Muscle of arm (tissue), 12 donors: ENCODE data around the gene SLC7A5. TPM values are rescaled to one million over a fixed set of nuclear protein-coding genes. Genes with fewer than 3 reads are reported as not detected.

Experiments
- polyA plus RNA-seq, 12 donors: library from polyadenylated mRNA; unstranded; fragments of 120-200 nt; gene quantifications; one replicate each; pipeline ENCODE4 v1.2.1, GENCODE V29; 2013; ENCODE audit not compliant: insufficient read length in 12 of 12

Gene SLC7A5
- polyA plus RNA-seq, 12 donors: 5.7 to 11.8 (median 8.0) TPM; not detected in 1

Other genes with a start within 250 kb of the SLC7A5 start
- gene KLHDC4, start 103.5 kb downstream of the SLC7A5 start, polyA plus RNA-seq: 10 to 100 TPM in 11 of 12 donors, not detected in 1; 16.3 to 49.3 (median 26.4) TPM
- gene CA5A, start 67.0 kb upstream of the SLC7A5 start, polyA plus RNA-seq: under 1 TPM in 10 of 12 donors, not detected in 2; 0.03 to 0.45 (median 0.09) TPM
- gene BANP, start 81.9 kb upstream of the SLC7A5 start, polyA plus RNA-seq: 10 to 100 TPM in 11 of 12 donors, not detected in 1; 11.5 to 33.2 (median 13.3) TPM